Right lobe of liver (tissue), 4 donors: Measurements from ENCODE around the gene S100A1.

Source experiments
- CTCF ChIP-seq, 4 donors: fragments of 200-600 bp in 3 of 4; fragments of 450-650 bp in 1 of 4; IDR thresholded peaks; one replicate each; pipeline versions ENCODE4 v1.5.1 to v1.8.0; 2016 to 2022; ENCODE audit warnings: antibody characterized with exemption in 4 of 4, mild to moderate bottlenecking in 2 of 4
- POLR2A ChIP-seq: fragments of 450-650 bp; IDR thresholded peaks from one replicate; pipeline ENCODE4 v1.6.1; 2017; ENCODE audit warnings: antibody characterized with exemption, mild to moderate bottlenecking
- donor health status: DM: no; HTN: no; CAD: no.
- donor health status: DM: no; HTN: no; CAD: no.
- donor health status: DM: no; HTN: yes; CAD: no.

DNA sequence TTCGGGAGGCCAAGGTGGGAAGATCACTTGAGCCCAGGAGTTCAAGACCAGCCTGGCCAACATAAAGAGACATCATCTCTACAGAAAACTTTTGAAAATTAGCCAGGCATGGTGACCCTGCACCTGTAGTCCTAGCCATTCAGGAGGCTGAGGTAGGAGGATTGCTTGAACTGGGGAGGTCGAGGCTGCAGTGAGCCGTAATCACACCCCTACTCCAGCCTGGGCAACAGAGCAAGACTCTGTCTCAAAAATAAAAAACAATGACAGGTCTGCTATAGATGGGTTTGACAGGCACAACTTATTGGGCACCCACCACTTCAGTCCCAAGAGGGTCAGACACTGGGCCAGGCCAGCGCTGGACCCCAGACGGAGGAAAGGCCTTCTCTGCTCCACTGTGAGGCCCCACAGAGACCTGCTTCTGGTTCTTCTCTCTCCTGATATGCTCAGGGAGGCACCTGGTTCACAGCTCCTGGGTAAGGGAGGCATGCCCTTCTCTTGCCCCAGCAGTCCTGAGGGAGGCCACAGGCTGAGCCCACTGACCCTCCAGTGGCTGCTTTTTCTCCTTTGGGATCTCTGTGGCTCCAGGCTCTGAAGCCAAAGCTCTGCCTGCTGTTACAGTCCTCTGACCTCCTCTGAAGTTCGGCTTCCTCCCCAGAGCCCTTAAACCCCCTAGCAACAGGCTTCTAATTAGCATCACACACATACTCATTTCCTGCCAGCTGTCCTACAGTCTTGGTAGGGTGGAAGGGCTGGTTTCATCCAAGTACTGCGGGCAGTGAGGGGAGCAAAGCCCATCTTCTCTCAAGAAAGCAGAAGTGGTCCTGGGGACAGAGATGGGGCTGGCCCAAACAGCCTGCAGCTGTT lies 29.7 kb upstream of the S100A1 start:
- TF ChIP-seq CTCF (IDR thresholded peaks at IDR 0.05) (no peak), POLR2A (no peak)
